Activated CD8-positive, alpha-beta memory T cell treated with anti-CD3 and anti-CD28 coated beads, Interleukin-2, amount 50 U/mL, for 4 hours (primary cell): ENCODE data around the gene HSPA14.
"Not testable (repeated sequence)": the region's sequence is repeated elsewhere in the genome, so short reads cannot be mapped to it uniquely, and the experiment has no call there.

Source experiments
- DNase-seq: peaks from one replicate; pipeline ENCODE4 v3.0.0-alpha.2; 2020

HSPA14 gene

GRCh38 chr10:14891151-14891550, 53.0 kb downstream of the HSPA14 start:
- DNase-seq, result no peak

GRCh38 chr10:14904316-14904732, 66.2 kb downstream of the HSPA14 start:
- no peak for DNase-seq

- no peak for DNase-seq
Measured at GRCh38 chr10:14904864-14905263, 66.8 kb downstream of the HSPA14 start.

GRCh38 chr10:14905890-14906289, 67.8 kb downstream of the HSPA14 start:
- DNase-seq, result no peak

GRCh38 chr10:14906765-14907164, 68.7 kb downstream of the HSPA14 start:
- DNase-seq, result no peak

GRCh38 chr10:14907591-14907990, 69.5 kb downstream of the HSPA14 start:
- not testable (repeated sequence) for DNase-seq

GRCh38 chr10:14909101-14909500, 71.0 kb downstream of the HSPA14 start:
- no peak for DNase-seq

GRCh38 chr10:14910953-14911352, 72.8 kb downstream of the HSPA14 start:
- no peak for DNase-seq

- no peak for DNase-seq
Measured at GRCh38 chr10:14911801-14912200, 73.7 kb downstream of the HSPA14 start.

- DNase-seq, result no peak
Measured at GRCh38 chr10:14916600-14916999, 78.5 kb downstream of the HSPA14 start.

GRCh38 chr10:14917827-14918226, 79.7 kb downstream of the HSPA14 start:
- DNase-seq, result no peak

GRCh38 chr10:14918964-14919363, 80.9 kb downstream of the HSPA14 start:
- DNase-seq, result no peak
